GM12891 (cell line): ENCODE measurements around the gene RER1.

ENCODE experiments used
- POLR2A ChIP-seq: IDR thresholded peaks from 2 replicates; pipeline ENCODE4 v1.6.1; 2011; ENCODE audit warnings: low read depth, low read length, control low read depth
- POLR2AphosphoS5 ChIP-seq: IDR thresholded peaks from 2 replicates; pipeline ENCODE4 v1.6.1; 2011; ENCODE audit warnings: low read depth, low read length, control low read depth
- POU2F2 ChIP-seq: IDR thresholded peaks from 2 replicates; pipeline ENCODE4 v1.6.1; 2011; ENCODE audit warnings: low read depth, mild to moderate bottlenecking, control low read depth, low read length, moderate library complexity
- SPI1 ChIP-seq: IDR thresholded peaks from 2 replicates; pipeline ENCODE4 v1.6.1; 2011; ENCODE audit warnings: low read depth, low read length, control low read depth
- TAF1 ChIP-seq: IDR thresholded peaks from 2 replicates; pipeline ENCODE4 v1.6.1; 2011; ENCODE audit warnings: low read depth, low read length, control low read depth

DNA sequence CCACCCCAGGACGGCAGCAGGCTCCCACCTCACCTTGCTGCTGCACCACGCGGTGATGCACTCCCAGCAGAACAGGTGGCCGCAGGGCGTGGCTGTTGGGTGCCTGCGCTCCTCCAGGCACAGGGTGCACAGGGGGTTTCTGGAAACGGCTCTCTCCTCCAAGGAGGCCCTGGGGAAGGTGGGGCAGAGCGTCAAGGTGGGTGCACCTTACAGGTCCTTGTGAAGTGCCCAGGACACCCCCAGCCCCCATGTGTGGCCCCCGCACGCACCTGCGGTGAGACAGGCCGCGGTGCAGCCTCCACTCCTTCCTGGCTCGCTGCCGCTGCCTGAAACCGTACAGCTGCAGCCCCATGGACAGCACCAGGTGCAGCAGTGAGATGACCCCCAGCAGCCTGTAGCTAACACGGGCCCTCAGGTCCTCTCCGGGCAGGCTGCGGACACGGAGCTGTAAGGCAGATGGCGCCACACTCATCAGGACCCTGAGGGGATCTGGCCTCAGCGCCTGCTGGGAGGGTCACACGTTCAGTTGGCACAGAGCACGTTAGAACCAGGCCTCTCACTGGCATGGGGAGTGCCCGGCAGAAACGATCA lies 14.9 kb downstream of the RER1 start:
- no peak for TF ChIP-seq SPI1
- no peak for TF ChIP-seq POLR2A
- TF ChIP-seq POLR2AphosphoS5, result no peak
- no peak for TF ChIP-seq TAF1
- no peak for TF ChIP-seq POU2F2
